22Rv1 (cell line): ENCODE results near the gene RNF115.

Experiments
- H3K27ac ChIP-seq: fragments of 450-650 bp; 2 replicates; pipeline ENCODE4 v1.5.1; 2017
- CTCF ChIP-seq: fragments of 450-650 bp; IDR thresholded peaks from 2 replicates; pipeline ENCODE4 v1.5.1; 2017; ENCODE audit warnings: mild to moderate bottlenecking
- ZFX ChIP-seq: fragments of 450-650 bp; IDR thresholded peaks from 2 replicates; pipeline ENCODE4 v1.6.1; 2017; ENCODE audit warnings: antibody characterized with exemption, borderline replicate concordance

Gene RNF115

GRCh38 chr1:145689922-145690321, 134.0 kb downstream of the RNF115 start:
- TF ChIP-seq CTCF (no peak), ZFX (no peak)
- no peak overlapping the region for H3K27ac ChIP-seq

DNA sequence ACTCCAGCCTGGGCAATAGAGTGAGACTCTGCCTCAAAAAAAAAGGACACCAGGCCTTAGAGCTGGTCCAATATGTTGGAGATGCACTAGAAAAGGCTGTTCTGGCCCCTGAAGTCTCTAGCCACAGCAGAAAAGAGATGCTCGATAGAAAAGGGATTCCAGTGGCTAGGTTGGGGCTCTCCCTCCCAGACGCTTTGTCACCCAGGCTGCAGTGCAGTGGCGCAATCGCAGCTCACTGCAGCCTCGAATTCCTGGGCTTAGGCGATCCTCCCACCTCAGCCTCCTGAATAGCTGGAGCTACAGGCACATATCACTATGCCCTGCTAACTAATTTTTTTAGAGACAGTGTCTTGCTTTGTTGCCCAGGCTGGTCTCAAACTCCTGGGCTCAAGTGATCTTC, 135.0 kb downstream of the RNF115 start:
- TF ChIP-seq CTCF (no peak), ZFX (no peak)

More for the DNA sequence above, 135.0 kb downstream of the RNF115 start:
- H3K27ac ChIP-seq, result no peak overlapping the region
